Psoas muscle (tissue), 8 donors: Measurements from ENCODE around the gene C2orf42. TPM values are rescaled to one million over a fixed set of nuclear protein-coding genes. Genes with fewer than 3 reads are reported as not detected.

Source experiments
- ATAC-seq, 4 donors: fragments of 200-7000 bp; cut with Tn5 transposase; one replicate each; pipeline ENCODE4 v1.9.1; 2020; ENCODE audit warnings: moderate library complexity in 3 of 4, mild to moderate bottlenecking in 2 of 4
- DNase-seq, 2 donors: peaks; one replicate each; pipeline ENCODE4 v3.0.0-alpha.2; 2020
- H3K27ac ChIP-seq: fragments of 200-600 bp; one replicate; pipeline ENCODE4 v1.8.0; 2022
- H3K27me3 ChIP-seq, 3 donors: fragments of 200-600 bp in 1 of 3; one replicate each; pipeline versions ENCODE4 v1.6.1 to v1.8.0; 2013 to 2022; ENCODE audit warnings: low read length in 2 of 3, mild to moderate bottlenecking in 2 of 3, moderate library complexity in 1 of 3; ENCODE audit not compliant: insufficient read depth in 3 of 3
- H3K36me3 ChIP-seq, 2 donors: fragments of 200-600 bp in 1 of 2; one replicate each; pipeline versions ENCODE4 v1.6.1 to v1.8.0; 2013 to 2022; ENCODE audit warnings: low read depth in 1 of 2, mild to moderate bottlenecking in 1 of 2, moderate library complexity in 1 of 2; ENCODE audit not compliant: insufficient read depth in 1 of 2
- H3K4me1 ChIP-seq: fragments of 200-600 bp; one replicate; pipeline ENCODE4 v1.8.0; 2022
- H3K4me3 ChIP-seq: fragments of 200-600 bp; one replicate; pipeline ENCODE4 v1.8.0; 2022; ENCODE audit warnings: mild to moderate bottlenecking
- H3K9me3 ChIP-seq: fragments of 200-600 bp; one replicate; pipeline ENCODE4 v1.8.0; 2022
- WGBS, 3 donors: extraction: QIAGEN DNeasy Blood & Tissue Kit; methylation state at CpG; one replicate each; pipeline versions ENCODE4 v1.1.6 to v1.1.7; 2013; 5-methylcytosine and 5-hydroxymethylcytosine counted together
- intact Hi-C, 2 donors: fragments of 100-400 bp; cut with DNase I; formaldehyde crosslinking; loops; one replicate each; pipeline versions ENCODE4 v1.11.0 to v1.14.2; 2022
- polyA plus RNA-seq, 3 donors: library from polyadenylated mRNA; stranded (reverse); fragments of 200-250 nt; gene quantifications; one replicate each; pipeline ENCODE4 v1.2.3, GENCODE V29; 2013
- total RNA-seq, 4 donors: library from RNA; stranded (reverse); fragmentation: NEBNext Ultra II Directional in 2 of 4; extraction: Animal tissue kit (Norgen Biotek cat#: 25700) in 2 of 4; gene quantifications; one replicate each; pipeline versions ENCODE4 v1.2.1 to v1.2.4, GENCODE V29; 2021 to 2023
- TF ChIP-seq, protein P1 (sequence below): fragments of 200-600 bp; IDR thresholded peaks from one replicate; pipeline ENCODE4 v1.8.0; 2022; ENCODE audit warnings: antibody characterized with exemption
- donor health status: healthy with polysubstance abuse.
- donor health status: DM: no; HTN: no; CAD: no; lungs with moderate emphysema.
- donor health status: Bipolar disorder and iron deficiency.
- donor health status: healthy.
- donor health status: DM: yes; HTN: yes; CAD: no.
- donor health status: DM: no; HTN: no; CAD: no.
- donor health status: DM: no; HTN: no; CAD: no.
- donor health status: DM: yes; HTN: yes; CAD: no.

C2orf42 gene
- total and polyA plus RNA-seq, 7 donors: 5.3 to 13.3 (median 7.7) TPM

GRCh38 chr2:70144443-70145143, 46.2 kb downstream of the C2orf42 start:
- WGBS, 3 donors: 88 to 92% (median 91%) methylated on average over 21 of the region's 21 CpGs
- Histone ChIP-seq H3K27ac (no peak overlapping the region), H3K4me1 (peaks cover 18% of the 10 kb centered on the region), H3K36me3 (peaks cover 0 to 4% of the 10 kb centered on the region in 2 donors), H3K9me3 (no peaks in the 10 kb centered on the region), H3K4me3 (no peak overlapping the region), H3K27me3 (no peaks in the 10 kb centered on the region)
- intact Hi-C loops: loop anchor here (2.0 to 5.0 kb wide), 3 partner anchors 38 to 230 kb away; partner anchors contain the start of gene MXD1 (in 1 of the 2)
- TF ChIP-seq, protein P1, sequence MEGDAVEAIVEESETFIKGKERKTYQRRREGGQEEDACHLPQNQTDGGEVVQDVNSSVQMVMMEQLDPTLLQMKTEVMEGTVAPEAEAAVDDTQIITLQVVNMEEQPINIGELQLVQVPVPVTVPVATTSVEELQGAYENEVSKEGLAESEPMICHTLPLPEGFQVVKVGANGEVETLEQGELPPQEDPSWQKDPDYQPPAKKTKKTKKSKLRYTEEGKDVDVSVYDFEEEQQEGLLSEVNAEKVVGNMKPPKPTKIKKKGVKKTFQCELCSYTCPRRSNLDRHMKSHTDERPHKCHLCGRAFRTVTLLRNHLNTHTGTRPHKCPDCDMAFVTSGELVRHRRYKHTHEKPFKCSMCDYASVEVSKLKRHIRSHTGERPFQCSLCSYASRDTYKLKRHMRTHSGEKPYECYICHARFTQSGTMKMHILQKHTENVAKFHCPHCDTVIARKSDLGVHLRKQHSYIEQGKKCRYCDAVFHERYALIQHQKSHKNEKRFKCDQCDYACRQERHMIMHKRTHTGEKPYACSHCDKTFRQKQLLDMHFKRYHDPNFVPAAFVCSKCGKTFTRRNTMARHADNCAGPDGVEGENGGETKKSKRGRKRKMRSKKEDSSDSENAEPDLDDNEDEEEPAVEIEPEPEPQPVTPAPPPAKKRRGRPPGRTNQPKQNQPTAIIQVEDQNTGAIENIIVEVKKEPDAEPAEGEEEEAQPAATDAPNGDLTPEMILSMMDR: no peak
- no peak for ATAC-seq
- DNase-seq: no peak

DNA sequence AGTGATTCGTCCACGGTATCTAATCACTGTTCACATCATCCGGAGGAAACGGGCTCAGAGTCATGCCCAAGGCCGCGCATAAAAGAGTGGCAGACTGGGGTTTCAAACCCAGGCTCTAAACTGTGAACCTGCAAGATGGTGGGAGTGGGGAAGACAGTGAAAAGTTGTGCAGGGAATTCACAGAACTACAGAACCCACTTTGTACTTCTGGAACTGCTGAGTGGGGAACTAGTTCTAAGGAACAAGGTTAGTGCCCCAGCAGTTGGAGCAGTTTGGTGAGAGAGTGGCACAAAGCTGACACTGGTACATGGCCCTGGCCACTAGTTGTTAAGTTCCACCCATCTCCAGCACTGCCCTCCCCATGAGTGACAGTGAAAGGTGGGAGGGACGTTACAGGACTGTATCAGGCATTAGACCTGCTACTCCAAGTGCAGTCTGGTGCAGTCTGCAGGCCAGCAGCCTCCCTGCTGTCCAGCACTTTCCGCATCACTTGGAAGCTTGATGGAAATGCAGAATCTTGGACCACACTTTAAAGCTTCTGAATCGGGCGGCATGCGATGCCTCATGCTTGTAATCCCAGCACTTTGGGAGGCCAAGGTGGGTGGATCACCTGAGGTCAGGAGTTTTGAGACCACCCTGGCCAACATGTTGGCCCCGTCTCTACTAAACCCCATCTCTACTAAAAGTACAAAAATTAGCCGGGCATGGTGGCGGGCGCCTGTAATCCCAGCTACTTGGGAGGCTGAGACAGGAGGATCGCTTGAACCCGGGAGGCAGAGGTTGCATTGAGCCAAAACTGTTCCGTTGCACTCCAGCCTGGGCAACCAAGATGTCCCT, 47.3 kb downstream of the C2orf42 start:
- peak; percentile 34 to 49 (median 45) for ATAC-seq

DNA sequence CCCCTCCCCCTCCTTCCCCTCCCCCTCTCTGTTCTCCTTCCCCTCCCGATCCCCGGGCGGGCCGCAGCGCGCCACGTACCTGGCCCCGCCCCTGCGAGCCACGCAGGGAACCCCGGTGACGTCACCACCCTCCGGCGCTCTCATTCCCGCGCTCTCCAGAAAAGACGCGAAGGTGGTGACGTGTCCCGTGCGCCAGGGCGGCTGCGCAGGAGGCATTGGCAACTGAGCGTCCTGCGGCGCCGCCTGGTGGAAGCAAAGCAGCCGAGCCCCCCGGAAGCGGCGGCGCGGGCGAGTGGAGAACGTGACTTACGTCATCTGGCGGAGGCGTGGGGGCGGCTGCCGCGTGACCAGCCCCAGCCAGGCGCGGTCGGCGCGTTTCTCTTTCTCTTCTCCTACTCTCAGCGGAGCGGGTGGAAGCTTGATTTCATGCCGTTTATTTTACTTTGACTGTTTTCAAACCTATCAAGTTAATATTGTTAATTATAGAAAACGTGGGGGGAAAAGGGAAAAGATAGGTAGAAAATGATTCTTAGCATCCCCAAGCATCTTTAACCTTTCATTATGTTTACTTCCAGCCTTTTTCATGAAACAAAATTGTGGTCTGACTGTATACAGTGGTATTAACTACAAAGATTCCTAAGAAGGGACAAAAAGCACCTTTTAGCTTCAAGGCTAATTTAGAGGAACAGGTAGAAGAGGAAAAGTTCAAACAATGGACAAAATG, 48.1 kb downstream of the C2orf42 start:
- peak; percentile 100 for DNase-seq
- no peaks in the 10 kb centered on the region for H3K27me3 ChIP-seq
- peak; percentile 81 to 87 (median 81) for ATAC-seq
- peak overlapping the region; percentile 98 for H3K27ac ChIP-seq
- peak overlapping the region; percentile 72 for H3K4me3 ChIP-seq
- TF ChIP-seq, protein P1: peak; percentile 97
- peaks cover 18% of the 10 kb centered on the region for H3K4me1 ChIP-seq
- H3K36me3 ChIP-seq: no peaks in the 10 kb centered on the region
- no peaks in the 10 kb centered on the region for H3K9me3 ChIP-seq
- WGBS, 3 donors: 0 to 1% (median 1%) methylated on average over 36 to 50 of the region's 50 CpGs
- intact Hi-C loops: loop anchor here in 1 of 2 donors (1.0 kb wide), 3 partner anchors 18 to 228 kb away; partner anchors contain the start of gene PCBP1

More for the DNA sequence above, 47.3 kb downstream of the C2orf42 start:
- H3K4me3 ChIP-seq: peak overlapping the region; percentile 72
- no peaks in the 10 kb centered on the region for H3K27me3 ChIP-seq
- TF ChIP-seq, protein P1: no peak
- intact Hi-C loops: loop anchor here (2.0 kb wide), 2 partner anchors 45 to 229 kb away; partner anchors contain the start of gene MXD1 (in 1 of the 2)
- 56 to 60% (median 59%) methylated on average over 18 of the region's 18 CpGs for WGBS, 3 donors
- peak overlapping the region; percentile 98 for H3K27ac ChIP-seq
- H3K36me3 ChIP-seq: no peaks in the 10 kb centered on the region
- peak; percentile 40 to 70 for DNase-seq
- H3K4me1 ChIP-seq: peaks cover 18% of the 10 kb centered on the region
- no peaks in the 10 kb centered on the region for H3K9me3 ChIP-seq

- no peak for DNase-seq
- ATAC-seq: peak; percentile 80 to 82 (median 80)
These were observed 48.8 kb downstream of the C2orf42 start for GRCh38 chr2:70141902-70142589.

More at GRCh38 chr2:70141902-70142589, 48.8 kb downstream of the C2orf42 start:
- WGBS, 3 donors: 0% methylated on average over 47 to 73 of the region's 73 CpGs
- Histone ChIP-seq H3K9me3 (no peaks in the 10 kb centered on the region), H3K27ac (peak overlapping the region; percentile 98), H3K36me3 (no peaks in the 10 kb centered on the region), H3K4me3 (peak overlapping the region; percentile 72), H3K27me3 (no peaks in the 10 kb centered on the region), H3K4me1 (peaks cover 21% of the 10 kb centered on the region)
- intact Hi-C loops: loop anchor here (1.0 to 2.0 kb wide), 5 partner anchors 17 to 228 kb away; partner anchors contain the start of gene PCBP1 (in 1 of the 2)
- TF ChIP-seq, protein P1: no peak
